ENCODE data around the gene HAL. TPM values are rescaled to one million over a fixed set of nuclear protein-coding genes. Genes with fewer than 3 reads are reported as not detected.

The HAL gene
- total RNA-seq, 4 donors from 2014 or later = 0.29 to 1.1 TPM; not detected in 2

DNA sequence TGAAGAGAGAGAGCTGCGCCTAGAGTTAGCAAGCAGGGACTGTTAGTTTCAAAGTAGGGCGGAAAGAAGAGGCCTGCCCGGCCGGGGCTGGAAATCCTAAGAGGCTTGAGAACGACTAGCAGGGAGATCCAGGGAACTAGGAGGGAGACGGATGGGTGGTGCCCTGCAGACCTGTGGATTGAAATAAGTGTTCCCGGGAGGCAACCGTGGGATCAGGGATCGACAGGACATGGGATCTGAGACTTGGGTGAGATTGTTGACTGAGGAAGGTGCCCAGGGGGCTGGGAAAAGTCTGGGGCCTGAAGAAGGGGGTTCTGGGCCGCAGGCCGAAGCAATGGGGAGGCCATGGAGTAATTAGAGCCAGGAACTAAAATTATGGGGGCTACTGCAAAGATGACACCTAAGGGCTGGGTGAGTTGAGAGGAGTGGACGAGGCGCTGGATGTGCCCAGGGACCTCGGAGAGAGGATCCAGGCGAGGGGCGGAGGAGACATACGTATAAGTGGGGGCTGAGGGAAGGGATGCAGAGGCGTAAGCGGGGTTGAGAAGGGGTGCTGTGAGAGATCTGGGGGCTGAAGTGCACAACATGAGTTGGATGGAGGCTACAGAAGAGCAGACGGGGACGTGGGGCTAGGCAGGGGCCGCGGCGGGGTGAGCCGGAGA, 38.6 kb upstream of the HAL start:
- intact Hi-C loops (cut with DNase I; ENCODE audit: low total_unique reads) = no loop called here

DNA sequence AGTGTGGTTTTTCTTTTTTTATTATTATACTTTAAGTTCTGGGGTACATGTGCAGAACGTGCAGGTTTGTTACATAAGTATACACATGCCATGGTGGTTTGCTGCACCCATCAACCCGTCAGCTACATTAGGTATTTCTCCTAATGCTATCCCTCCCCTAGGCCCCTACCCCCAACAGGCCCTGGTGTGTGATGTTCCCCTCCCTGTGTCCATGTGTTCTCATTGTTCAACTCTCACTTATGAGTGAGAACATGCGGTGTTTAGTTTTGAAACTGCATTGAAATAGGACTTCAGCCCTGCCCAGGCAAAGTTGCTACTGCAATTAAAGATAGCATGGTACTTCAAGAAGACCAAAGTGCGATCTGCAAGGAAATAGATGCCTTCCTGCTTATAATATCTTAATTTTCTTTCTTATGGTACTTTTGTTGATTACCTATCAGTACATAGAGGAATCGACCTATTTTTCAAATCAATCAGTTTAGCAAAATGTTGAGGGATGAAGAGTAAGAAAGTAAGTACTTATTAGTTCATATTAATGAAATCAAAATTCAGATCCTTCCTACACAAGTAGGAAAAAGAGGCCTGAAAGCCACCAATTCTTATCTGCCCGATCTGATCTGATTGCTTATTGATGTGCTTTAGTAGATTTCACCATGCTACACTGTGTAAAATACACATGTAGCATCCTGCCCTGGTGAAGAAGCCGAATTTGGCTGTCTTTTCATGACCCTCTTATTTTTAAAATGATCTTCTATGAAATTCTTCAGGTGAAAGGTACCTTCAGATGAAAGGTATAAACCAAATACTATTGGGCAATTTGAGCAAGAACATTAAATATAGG, 37.6 kb upstream of the HAL start:
- Histone ChIP-seq H3K27me3 (no peaks in the 10 kb centered on the region), H3K27ac (peak overlapping the region; percentile 91 to 95), H3K4me1 (peaks cover 0 to 12% of the 10 kb centered on the region in 2 donors), H3K9me3 (no peaks in the 10 kb centered on the region), H3K36me3 (no peaks in the 10 kb centered on the region), H3K4me3 (peak overlapping the region in 1 of 2 donors; percentile 84)
- no peak for DNase-seq
- no peak for TF ChIP-seq POLR2A (IDR thresholded peaks at IDR 0.05)
- TF ChIP-seq, protein P1, sequence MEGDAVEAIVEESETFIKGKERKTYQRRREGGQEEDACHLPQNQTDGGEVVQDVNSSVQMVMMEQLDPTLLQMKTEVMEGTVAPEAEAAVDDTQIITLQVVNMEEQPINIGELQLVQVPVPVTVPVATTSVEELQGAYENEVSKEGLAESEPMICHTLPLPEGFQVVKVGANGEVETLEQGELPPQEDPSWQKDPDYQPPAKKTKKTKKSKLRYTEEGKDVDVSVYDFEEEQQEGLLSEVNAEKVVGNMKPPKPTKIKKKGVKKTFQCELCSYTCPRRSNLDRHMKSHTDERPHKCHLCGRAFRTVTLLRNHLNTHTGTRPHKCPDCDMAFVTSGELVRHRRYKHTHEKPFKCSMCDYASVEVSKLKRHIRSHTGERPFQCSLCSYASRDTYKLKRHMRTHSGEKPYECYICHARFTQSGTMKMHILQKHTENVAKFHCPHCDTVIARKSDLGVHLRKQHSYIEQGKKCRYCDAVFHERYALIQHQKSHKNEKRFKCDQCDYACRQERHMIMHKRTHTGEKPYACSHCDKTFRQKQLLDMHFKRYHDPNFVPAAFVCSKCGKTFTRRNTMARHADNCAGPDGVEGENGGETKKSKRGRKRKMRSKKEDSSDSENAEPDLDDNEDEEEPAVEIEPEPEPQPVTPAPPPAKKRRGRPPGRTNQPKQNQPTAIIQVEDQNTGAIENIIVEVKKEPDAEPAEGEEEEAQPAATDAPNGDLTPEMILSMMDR (IDR thresholded peaks at IDR 0.05) = no peak
- intact Hi-C loops (cut with DNase I; ENCODE audit: low total_unique reads) = no loop called here

More for the DNA sequence above, 38.6 kb upstream of the HAL start:
- TF ChIP-seq, protein P1 (IDR thresholded peaks at IDR 0.05) = no peak
- TF ChIP-seq POLR2A (IDR thresholded peaks at IDR 0.05) = no peak
- no peaks in the 10 kb centered on the region for H3K27me3 ChIP-seq
- H3K27ac ChIP-seq = peak overlapping the region; percentile 91 to 95
- peak; percentile 17 to 26 for DNase-seq
- H3K36me3 ChIP-seq = no peaks in the 10 kb centered on the region
- H3K4me1 ChIP-seq = peaks cover 0 to 8% of the 10 kb centered on the region in 2 donors
- no peaks in the 10 kb centered on the region for H3K9me3 ChIP-seq
- H3K4me3 ChIP-seq = peak overlapping the region; percentile 84 to 98

DNA sequence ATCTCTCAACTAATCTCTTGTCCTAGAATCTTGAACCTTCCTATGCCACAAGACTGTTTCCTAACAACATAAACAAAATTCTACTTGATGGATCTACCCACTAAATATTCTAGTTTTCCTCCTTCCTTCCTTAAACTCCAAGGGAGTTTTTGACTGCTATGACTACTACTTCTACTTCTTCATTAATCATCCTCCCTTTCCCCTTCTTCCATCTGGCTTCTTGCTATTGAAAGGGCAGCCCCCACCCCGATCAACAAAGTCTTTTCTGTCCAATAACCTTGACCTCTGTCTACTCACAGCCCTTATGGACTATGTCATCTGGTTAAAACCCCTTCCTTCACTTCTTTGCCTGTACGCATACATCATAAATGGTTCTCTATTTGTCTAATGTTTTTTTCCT, 33.7 kb upstream of the HAL start:
- H3K36me3 ChIP-seq = no peaks in the 10 kb centered on the region
- H3K27ac ChIP-seq = no peak overlapping the region
- DNase-seq = no peak
- H3K9me3 ChIP-seq = no peaks in the 10 kb centered on the region
- H3K27me3 ChIP-seq = no peaks in the 10 kb centered on the region
- intact Hi-C loops (cut with DNase I; ENCODE audit: low total_unique reads) = no loop called here
- H3K4me3 ChIP-seq = no peak overlapping the region
- peaks cover 0 to 12% of the 10 kb centered on the region in 2 donors for H3K4me1 ChIP-seq
- no peak for TF ChIP-seq POLR2A (IDR thresholded peaks at IDR 0.05)
- TF ChIP-seq, protein P1 (IDR thresholded peaks at IDR 0.05) = no peak

DNA sequence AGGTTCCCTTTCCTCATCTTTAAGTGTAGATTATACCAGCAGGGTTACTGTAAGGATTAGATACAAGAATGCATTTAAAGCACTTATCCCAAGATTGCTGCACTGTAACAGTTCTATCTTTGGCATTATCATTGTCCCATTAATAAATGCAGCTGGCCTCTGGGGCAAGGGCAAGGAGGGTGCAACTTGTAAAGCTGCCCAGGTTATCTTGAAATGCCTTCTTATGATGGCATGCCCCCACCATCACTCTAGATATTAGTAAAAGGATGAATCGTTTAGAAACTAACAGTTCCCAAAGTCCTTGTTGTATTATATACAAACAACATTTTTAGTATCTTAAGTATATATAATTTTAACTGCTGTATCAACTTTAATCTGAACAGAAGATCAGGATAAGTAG, 32.4 kb upstream of the HAL start:
- H3K4me3 ChIP-seq = no peak overlapping the region
- intact Hi-C loops (cut with DNase I; ENCODE audit: low total_unique reads) = no loop called here
- peaks cover 0 to 6% of the 10 kb centered on the region in 2 donors for H3K4me1 ChIP-seq
- no peaks in the 10 kb centered on the region for H3K27me3 ChIP-seq
- TF ChIP-seq POLR2A (IDR thresholded peaks at IDR 0.05) = no peak
- TF ChIP-seq, protein P1 (IDR thresholded peaks at IDR 0.05) = no peak
- no peaks in the 10 kb centered on the region for H3K9me3 ChIP-seq
- no peak overlapping the region for H3K27ac ChIP-seq
- no peak for DNase-seq
- no peaks in the 10 kb centered on the region for H3K36me3 ChIP-seq

DNA sequence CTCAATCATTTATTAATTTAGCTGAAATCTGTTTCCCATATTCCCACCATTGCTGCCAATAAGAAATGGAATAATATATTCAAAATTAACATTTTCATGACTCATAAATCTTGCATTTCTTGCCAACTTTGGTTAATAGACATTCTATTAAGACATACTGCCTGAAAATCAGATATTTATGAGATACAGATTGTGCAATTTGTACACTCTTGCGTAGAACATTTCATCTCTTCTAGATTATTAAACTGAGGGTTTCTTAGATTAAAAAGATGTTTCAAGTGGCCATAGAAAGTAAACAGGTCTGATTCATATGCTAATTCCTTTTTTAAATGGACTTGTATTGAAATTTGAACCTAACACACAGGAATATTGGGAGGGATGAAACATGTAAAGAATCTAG, 30.2 kb upstream of the HAL start:
- H3K27me3 ChIP-seq = no peaks in the 10 kb centered on the region
- no peak overlapping the region for H3K27ac ChIP-seq
- intact Hi-C loops (cut with DNase I; ENCODE audit: low total_unique reads) = no loop called here
- TF ChIP-seq, protein P1 (IDR thresholded peaks at IDR 0.05) = no peak
- no peak for TF ChIP-seq POLR2A (IDR thresholded peaks at IDR 0.05)
- no peak overlapping the region for H3K4me3 ChIP-seq
- no peaks in the 10 kb centered on the region for H3K36me3 ChIP-seq
- no peak for DNase-seq
- H3K4me1 ChIP-seq = peaks cover 0 to 5% of the 10 kb centered on the region in 2 donors
- H3K9me3 ChIP-seq = no peaks in the 10 kb centered on the region
